ENCODE data around the gene CAMK2B. TPM values are rescaled to one million over a fixed set of nuclear protein-coding genes. Genes with fewer than 3 reads are reported as not detected.
A peak's percentile ranks its signal among the peaks of the same experiment; 100 is the strongest.
"Not testable (repeated sequence)": the region's sequence is repeated elsewhere in the genome, so short reads cannot be mapped to it uniquely, and the experiment has no call there.

CAMK2B gene
- total RNA-seq, 1 experiment from 2014 or later: 0.34 TPM

GRCh38 chr7:44200163-44200562 lies 125.2 kb downstream of the CAMK2B start:
- H3K4me3 ChIP-seq (replicated peaks in 1 of 2; ENCODE audit: low read depth in 1 of 2, low read length in 2 of 2); H3K36me3 ChIP-seq (ENCODE audit: control insufficient read depth in 1 of 2, insufficient read depth in 2 of 2, low read length in 2 of 2); H3K27me3 ChIP-seq (ENCODE audit: insufficient read depth, low read length); H4K20me1 ChIP-seq (ENCODE audit: insufficient read depth); H3K9me3 ChIP-seq (ENCODE audit: control insufficient read depth in 1 of 2, insufficient read depth in 1 of 2, low read depth in 1 of 2, low read length in 2 of 2); H3K27ac ChIP-seq (ENCODE audit: low read depth, low read length); ATAC-seq; H2AFZ ChIP-seq (ENCODE audit: low read depth, low read length, poor library complexity, severe bottlenecking); H3K9ac ChIP-seq (ENCODE audit: low read length); H3K9me2 ChIP-seq (ENCODE audit: insufficient read depth); RAD21 ChIA-PET (ENCODE audit: low non-redundant PET in 1 of 2, low total read pairs in 2 of 2, uncharacterized antibody in 2 of 2, unreplicated experiment in 2 of 2); DNase-seq (ENCODE audit: low read depth, low spot score): not testable (repeated sequence)
- Histone ChIP-seq H3K4me1 (ENCODE audit: control insufficient read depth in 1 of 2, insufficient read depth in 2 of 2, low read length in 2 of 2) (peaks cover 10 to 16% of the 10 kb centered on the region in 2 experiments; a peak in 2 of 4 replicates), H3K79me2 (ENCODE audit: insufficient read depth, low read length) (peaks cover 42% of the 10 kb centered on the region), H3K4me2 (ENCODE audit: low read length) (peak overlapping the region; percentile 37; the same call in 1 of the 2 replicates)
- CTCF ChIA-PET: interaction anchor here (0.5 to 1.0 kb wide), 2 partner anchors 14 to 706 kb away, joined by 3 to 7 read pairs; no protein-coding TSS in a partner anchor
- BruUV-seq (replicated peaks): TSS peak; percentile 79
- intact Hi-C loops (cut with micrococcal nuclease): loop anchor here (1.0 kb wide), 1 partner anchor 181 kb away; no protein-coding TSS in a partner anchor
- POLR2A ChIA-PET: interaction anchor here (0.9 kb wide), 1 partner anchor 19 kb away, joined by 3 read pairs; no protein-coding TSS in a partner anchor

- Histone ChIP-seq H3K27me3 (ENCODE audit: insufficient read depth, low read length) (no peaks in the 10 kb centered on the region), H3K9ac (ENCODE audit: low read length) (no peak overlapping the region), H2AFZ (ENCODE audit: low read depth, low read length, poor library complexity, severe bottlenecking) (no peak overlapping the region), H3K4me1 (ENCODE audit: control insufficient read depth in 1 of 2, insufficient read depth in 2 of 2, low read length in 2 of 2) (peaks cover 8 to 23% of the 10 kb centered on the region in 2 experiments; a peak in 2 of 4 replicates), H3K36me3 (ENCODE audit: control insufficient read depth in 1 of 2, insufficient read depth in 2 of 2, low read length in 2 of 2) (no peaks in the 10 kb centered on the region), H4K20me1 (ENCODE audit: insufficient read depth) (no peaks in the 10 kb centered on the region), H3K9me2 (ENCODE audit: insufficient read depth) (no peaks in the 10 kb centered on the region), H3K27ac (ENCODE audit: low read depth, low read length) (no peak overlapping the region), H3K4me3 (replicated peaks in 1 of 2; ENCODE audit: low read depth in 1 of 2, low read length in 2 of 2) (no peak overlapping the region), H3K79me2 (ENCODE audit: insufficient read depth, low read length) (peaks cover 16% of the 10 kb centered on the region), H3K9me3 (ENCODE audit: control insufficient read depth in 1 of 2, insufficient read depth in 1 of 2, low read depth in 1 of 2, low read length in 2 of 2) (no peaks in the 10 kb centered on the region), H3K4me2 (ENCODE audit: low read length) (no peak overlapping the region)
- RAD21 ChIA-PET (ENCODE audit: low non-redundant PET in 1 of 2, low total read pairs in 2 of 2, uncharacterized antibody in 2 of 2, unreplicated experiment in 2 of 2): no interaction called here
- ATAC-seq (no peak), DNase-seq (ENCODE audit: low read depth, low spot score) (no peak)
- CTCF ChIA-PET: interaction anchor here (1.8 kb wide), 1 partner anchor 125 kb away, joined by 5 read pairs; no protein-coding TSS in a partner anchor
- POLR2A ChIA-PET: no interaction called here
- TF ChIP-seq CEBPB (IDR thresholded peaks at IDR 0.05; ENCODE audit: low read depth) (no peak), RAD21 (IDR thresholded peaks at IDR 0.05; ENCODE audit: low read depth) (no peak), FOSL1 (IDR thresholded peaks at IDR 0.05; ENCODE audit: low read depth) (no peak), SIN3A (IDR thresholded peaks at IDR 0.05; ENCODE audit: low read depth) (no peak), REST (IDR thresholded peaks at IDR 0.05; ENCODE audit: low read depth) (no peak), CBX3 (IDR thresholded peaks at IDR 0.05; ENCODE audit: low read depth) (no peak), MAX (IDR thresholded peaks at IDR 0.05) (no peak), EZH2 (IDR thresholded peaks at IDR 0.05) (no peak), JUND (IDR thresholded peaks at IDR 0.05) (no peak), ELF1 (IDR thresholded peaks at IDR 0.05; ENCODE audit: borderline replicate concordance, low read depth) (no peak), POLR2A (IDR thresholded peaks at IDR 0.05; ENCODE audit: borderline replicate concordance, extremely low read depth, insufficient read depth, insufficient read length) (no peak), SP1 (IDR thresholded peaks at IDR 0.05; ENCODE audit: low read depth) (no peak), ZNF274 (IDR thresholded peaks at IDR 0.05; ENCODE audit: low read depth, low read length) (no peak), EZH2phosphoT487 (IDR thresholded peaks at IDR 0.05; ENCODE audit: borderline replicate concordance) (no peak)
- no TSS peak for BruUV-seq (replicated peaks)
- intact Hi-C loops (cut with micrococcal nuclease): loop anchor here (2.0 kb wide), 1 partner anchor 115 kb away; the partner anchor contains the start of gene POLM
These were observed 127.9 kb downstream of the CAMK2B start for GRCh38 chr7:44197474-44197873.
